OCI-LY7 (cell line): Measurements from ENCODE around the gene FAAP100. TPM values are rescaled to one million over a fixed set of nuclear protein-coding genes. Genes with fewer than 3 reads are reported as not detected.

Experiments used
- BruUV-seq: library from RNA; stranded (reverse); fragments of 400-500 nt; replicated peaks from 2 replicates; lab custom pipeline; 2021; lab: Mats Ljungman, UMichigan
- CTCF ChIA-PET: fragments of 300-600 bp; sonication (Branson Sonifier 250); formaldehyde crosslinking; loops from one replicate; lab custom pipeline; 2022; ENCODE audit warnings: antibody characterized with exemption; ENCODE audit not compliant: unreplicated experiment; lab: Charles Lee
- POLR2A ChIA-PET: fragments of 300-600 bp; sonication (Branson Sonifier 250); formaldehyde crosslinking; loops from one replicate; lab custom pipeline; 2022; ENCODE audit warnings: antibody characterized with exemption; lab: Charles Lee
- DNase-seq: peaks from one replicate; pipeline ENCODE4 v3.0.0-alpha.2; 2015; ENCODE audit warnings: low spot score
- H2AFZ ChIP-seq: fragments of 200-600 bp; sonication (generic), shearing (Covaris generic); 2 replicates; pipeline ENCODE4 v1.6.1; 2014; ENCODE audit warnings: mild to moderate bottlenecking, antibody characterized with exemption, low read length, moderate library complexity
- H3K27ac ChIP-seq: fragments of 200-600 bp; sonication (generic); 2 replicates; pipeline ENCODE4 v1.5.1; 2014; ENCODE audit warnings: mixed run types, low read depth, mild to moderate bottlenecking, moderate library complexity, low read length, inconsistent platforms; ENCODE audit not compliant: poor library complexity, severe bottlenecking
- H3K36me3 ChIP-seq: fragments of 200-600 bp; sonication (generic); 2 replicates; pipeline ENCODE4 v1.6.1; 2014; ENCODE audit warnings: mild to moderate bottlenecking, antibody characterized with exemption, low read length, moderate library complexity, mixed read lengths; ENCODE audit not compliant: insufficient read depth
- H3K4me1 ChIP-seq: fragments of 200-600 bp; sonication (generic); 2 replicates; pipeline ENCODE4 v1.5.1; 2014; ENCODE audit warnings: mild to moderate bottlenecking, low read length; ENCODE audit not compliant: insufficient read depth, poor library complexity, severe bottlenecking
- H3K4me2 ChIP-seq: fragments of 200-600 bp; sonication (generic); 2 replicates; pipeline ENCODE4 v1.6.1; 2014; ENCODE audit warnings: mild to moderate bottlenecking, low read length
- H3K4me3 ChIP-seq: fragments of 200-600 bp; sonication (generic); 2 replicates; pipeline ENCODE4 v1.5.1; 2014; ENCODE audit warnings: mild to moderate bottlenecking, low read depth, low read length; ENCODE audit not compliant: poor library complexity, severe bottlenecking
- H3K79me2 ChIP-seq: fragments of 200-600 bp; sonication (generic); 2 replicates; pipeline ENCODE4 v1.6.1; 2016; ENCODE audit warnings: low read depth, mild to moderate bottlenecking, low read length, moderate library complexity, mixed read lengths; ENCODE audit not compliant: insufficient read depth
- H3K9me2 ChIP-seq: fragments of 200-600 bp; sonication (generic); 2 replicates; pipeline ENCODE4 v1.6.1; 2016; ENCODE audit warnings: mild to moderate bottlenecking, low read length, mixed read lengths; ENCODE audit not compliant: insufficient read depth
- H3K9me3 ChIP-seq: fragments of 200-600 bp; sonication (generic); 2 replicates; pipeline ENCODE4 v1.6.1; 2014; ENCODE audit warnings: mild to moderate bottlenecking, mixed run types, low read length, mixed read lengths
- H4K20me1 ChIP-seq: fragments of 200-600 bp; sonication (generic); 2 replicates; pipeline ENCODE4 v1.6.1; 2014; ENCODE audit warnings: mild to moderate bottlenecking, antibody characterized with exemption, low read length, moderate library complexity, mixed read lengths; ENCODE audit not compliant: insufficient read depth
- CTCF ChIP-seq: fragments of 200-600 bp; sonication (generic); conservative IDR thresholded peaks from 2 replicates; pipeline ENCODE4 v1.5.1; 2014; ENCODE audit warnings: mild to moderate bottlenecking, antibody characterized with exemption, low read length, moderate library complexity, mixed read lengths
- EZH2phosphoT487 ChIP-seq: fragments of 200-600 bp; sonication (generic); IDR thresholded peaks from 2 replicates; pipeline ENCODE4 v1.6.1; 2018; ENCODE audit warnings: low read depth, borderline replicate concordance, mild to moderate bottlenecking, mixed run types, antibody characterized with exemption, low read length, moderate library complexity, mixed read lengths
- intact Hi-C: fragments of 100-400 bp; cut with micrococcal nuclease; formaldehyde crosslinking; loops from one replicate; pipeline ENCODE4 v1.10.0; 2022; ENCODE audit not compliant: unreplicated experiment
- total RNA-seq, 2 experiments: library from RNA; depleted of rRNA in 1 of 2; stranded (reverse); fragments of >200 nt in 1 of 2; shearing (Covaris generic) in 1 of 2; gene quantifications; 2 replicates each; pipeline ENCODE4 v1.2.3, GENCODE V29; 2014 to 2022

FAAP100 gene
- total RNA-seq, 2 experiments from 2014 or later = 65.2 to 74.2 TPM

GRCh38 chr17:81570964-81571363, 18.8 kb upstream of the FAAP100 start:
- intact Hi-C loops = no loop called here
- peaks cover 85% of the 10 kb centered on the region for H3K36me3 ChIP-seq
- BruUV-seq = no TSS peak

GRCh38 chr17:81569986-81570514, 17.9 kb upstream of the FAAP100 start:
- Histone ChIP-seq H3K27ac (no peak overlapping the region), H3K79me2 (no peaks in the 10 kb centered on the region), H3K36me3 (peaks cover 88% of the 10 kb centered on the region), H3K4me3 (no peak overlapping the region), H3K9me3 (no peaks in the 10 kb centered on the region), H2AFZ (no peak overlapping the region), H3K4me2 (no peak overlapping the region), H3K4me1 (no peaks in the 10 kb centered on the region), H3K9me2 (no peaks in the 10 kb centered on the region), H4K20me1 (no peaks in the 10 kb centered on the region)
- BruUV-seq = no TSS peak
- CTCF ChIA-PET = no interaction called here
- TF ChIP-seq CTCF (no peak), EZH2phosphoT487 (no peak)
- POLR2A ChIA-PET = no interaction called here
- intact Hi-C loops = no loop called here
- no peak for DNase-seq

More at GRCh38 chr17:81570964-81571363, 18.8 kb upstream of the FAAP100 start:
- H4K20me1 ChIP-seq = no peaks in the 10 kb centered on the region
- ChIA-PET POLR2A (interaction anchor here (0.5 kb wide), 1 partner anchor 34 kb away, joined by 4 read pairs; no protein-coding TSS in a partner anchor), CTCF (no interaction called here)
- H3K27ac ChIP-seq = no peak overlapping the region
- no peak overlapping the region for H3K4me3 ChIP-seq
- no peak for DNase-seq
- no peak overlapping the region for H3K4me2 ChIP-seq
- no peaks in the 10 kb centered on the region for H3K9me3 ChIP-seq
- TF ChIP-seq EZH2phosphoT487 (no peak), CTCF (no peak)
- H2AFZ ChIP-seq = no peak overlapping the region
- no peaks in the 10 kb centered on the region for H3K79me2 ChIP-seq
- no peaks in the 10 kb centered on the region for H3K9me2 ChIP-seq
- H3K4me1 ChIP-seq = no peaks in the 10 kb centered on the region

GRCh38 chr17:81568416-81568815, 16.3 kb upstream of the FAAP100 start:
- H3K79me2 ChIP-seq = no peaks in the 10 kb centered on the region
- no peak for TF ChIP-seq EZH2phosphoT487
- TF ChIP-seq CTCF = no peak
- H3K27ac ChIP-seq = no peak overlapping the region
- no peaks in the 10 kb centered on the region for H3K4me1 ChIP-seq
- ChIA-PET CTCF (no interaction called here), POLR2A (interaction anchor here (1.2 kb wide), 1 partner anchor 14 kb away, joined by 3 read pairs; no protein-coding TSS in a partner anchor)
- no peaks in the 10 kb centered on the region for H4K20me1 ChIP-seq
- DNase-seq = no peak
- no TSS peak for BruUV-seq
- intact Hi-C loops = no loop called here
- H3K36me3 ChIP-seq = peaks cover 89% of the 10 kb centered on the region
- no peak overlapping the region for H3K4me3 ChIP-seq
- no peaks in the 10 kb centered on the region for H3K9me3 ChIP-seq
- H3K9me2 ChIP-seq = no peaks in the 10 kb centered on the region
- no peak overlapping the region for H3K4me2 ChIP-seq
- no peak overlapping the region for H2AFZ ChIP-seq
